Osteocyte (in vitro differentiated cells): Measurements from ENCODE around the gene SMURF1. TPM values are rescaled to one million over a fixed set of nuclear protein-coding genes. Genes with fewer than 3 reads are reported as not detected.
A peak's percentile ranks its signal among the peaks of the same experiment; 100 is the strongest.

Source experiments
- DNase-seq: peaks from one replicate; pipeline ENCODE4 v3.0.0; 2021; ENCODE audit warnings: mixed read lengths; ENCODE audit not compliant: unreplicated experiment; ENCODE audit errors: extremely low spot score
- H3K27ac Mint-ChIP-seq: one replicate; pipeline ENCODE4 v1.8.0; 2021; ENCODE audit warnings: mild to moderate bottlenecking, mixed read lengths; ENCODE audit not compliant: unreplicated experiment
- H3K27me3 Mint-ChIP-seq: one replicate; pipeline ENCODE4 v1.8.0; 2021; ENCODE audit warnings: mixed read lengths; ENCODE audit not compliant: unreplicated experiment
- H3K36me3 Mint-ChIP-seq: one replicate; pipeline ENCODE4 v1.8.0; 2021; ENCODE audit warnings: mixed read lengths; ENCODE audit not compliant: unreplicated experiment
- H3K4me1 Mint-ChIP-seq: one replicate; pipeline ENCODE4 v1.8.0; 2021; ENCODE audit warnings: mixed read lengths; ENCODE audit not compliant: unreplicated experiment
- H3K4me3 Mint-ChIP-seq: one replicate; pipeline ENCODE4 v1.8.0; 2021; ENCODE audit warnings: mild to moderate bottlenecking, moderate library complexity, mixed read lengths; ENCODE audit not compliant: unreplicated experiment
- H3K9me3 Mint-ChIP-seq: one replicate; pipeline ENCODE4 v1.8.0; 2021; ENCODE audit warnings: mixed read lengths; ENCODE audit not compliant: unreplicated experiment
- total RNA-seq: library from RNA; stranded (reverse); gene quantifications from 2 replicates; pipeline ENCODE4 v1.2.1, GENCODE V29; 2021
- TF ChIP-seq, protein P1 (sequence below): fragments of 200-600 bp; sonication (generic); IDR thresholded peaks from 2 replicates; pipeline ENCODE4 v1.5.0; 2021; ENCODE audit warnings: antibody characterized with exemption, mild to moderate bottlenecking, moderate library complexity

Gene SMURF1
- total RNA-seq, 1 donor from 2014 or later: 24.1 TPM

DNA sequence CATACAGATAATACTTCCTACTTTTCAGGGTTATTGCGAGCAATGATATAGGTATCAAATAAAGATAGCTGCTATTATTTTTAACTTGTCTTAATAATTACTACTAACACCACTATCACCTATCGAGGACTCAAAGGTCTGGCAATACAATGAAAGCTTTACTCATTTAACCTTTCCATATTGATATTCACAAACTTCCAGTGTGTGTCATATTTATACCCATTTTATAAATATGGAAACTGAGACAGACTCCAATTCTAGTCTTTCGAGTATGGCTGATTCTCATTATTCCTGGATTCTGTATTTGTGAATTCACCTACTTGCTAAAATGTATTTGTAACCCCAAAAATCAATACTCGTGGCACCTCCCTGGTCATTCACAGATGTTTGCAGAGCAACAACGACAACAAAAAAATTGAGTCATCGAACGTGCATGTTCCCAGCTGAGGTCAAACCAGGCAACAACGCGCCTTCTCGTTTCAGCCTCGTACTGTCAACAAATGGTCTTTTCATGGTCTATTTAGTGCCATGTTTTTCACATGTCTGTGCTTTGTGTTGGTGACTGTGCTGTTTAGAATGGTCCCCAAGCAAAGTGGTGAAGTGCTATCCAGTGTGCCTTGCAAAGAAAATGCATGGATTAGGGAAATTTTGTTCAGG is 51.7 kb downstream of the SMURF1 start:
- Mint-ChIP-seq H3K27me3 (no peaks in the 10 kb centered on the region), H3K36me3 (peaks cover 7% of the 10 kb centered on the region), H3K4me3 (no peak overlapping the region), H3K27ac (peak overlapping the region; percentile 81), H3K9me3 (peaks cover 10% of the 10 kb centered on the region), H3K4me1 (peaks cover 51% of the 10 kb centered on the region)
- DNase-seq: no peak
- TF ChIP-seq, protein P1, sequence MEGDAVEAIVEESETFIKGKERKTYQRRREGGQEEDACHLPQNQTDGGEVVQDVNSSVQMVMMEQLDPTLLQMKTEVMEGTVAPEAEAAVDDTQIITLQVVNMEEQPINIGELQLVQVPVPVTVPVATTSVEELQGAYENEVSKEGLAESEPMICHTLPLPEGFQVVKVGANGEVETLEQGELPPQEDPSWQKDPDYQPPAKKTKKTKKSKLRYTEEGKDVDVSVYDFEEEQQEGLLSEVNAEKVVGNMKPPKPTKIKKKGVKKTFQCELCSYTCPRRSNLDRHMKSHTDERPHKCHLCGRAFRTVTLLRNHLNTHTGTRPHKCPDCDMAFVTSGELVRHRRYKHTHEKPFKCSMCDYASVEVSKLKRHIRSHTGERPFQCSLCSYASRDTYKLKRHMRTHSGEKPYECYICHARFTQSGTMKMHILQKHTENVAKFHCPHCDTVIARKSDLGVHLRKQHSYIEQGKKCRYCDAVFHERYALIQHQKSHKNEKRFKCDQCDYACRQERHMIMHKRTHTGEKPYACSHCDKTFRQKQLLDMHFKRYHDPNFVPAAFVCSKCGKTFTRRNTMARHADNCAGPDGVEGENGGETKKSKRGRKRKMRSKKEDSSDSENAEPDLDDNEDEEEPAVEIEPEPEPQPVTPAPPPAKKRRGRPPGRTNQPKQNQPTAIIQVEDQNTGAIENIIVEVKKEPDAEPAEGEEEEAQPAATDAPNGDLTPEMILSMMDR: no peak

DNA sequence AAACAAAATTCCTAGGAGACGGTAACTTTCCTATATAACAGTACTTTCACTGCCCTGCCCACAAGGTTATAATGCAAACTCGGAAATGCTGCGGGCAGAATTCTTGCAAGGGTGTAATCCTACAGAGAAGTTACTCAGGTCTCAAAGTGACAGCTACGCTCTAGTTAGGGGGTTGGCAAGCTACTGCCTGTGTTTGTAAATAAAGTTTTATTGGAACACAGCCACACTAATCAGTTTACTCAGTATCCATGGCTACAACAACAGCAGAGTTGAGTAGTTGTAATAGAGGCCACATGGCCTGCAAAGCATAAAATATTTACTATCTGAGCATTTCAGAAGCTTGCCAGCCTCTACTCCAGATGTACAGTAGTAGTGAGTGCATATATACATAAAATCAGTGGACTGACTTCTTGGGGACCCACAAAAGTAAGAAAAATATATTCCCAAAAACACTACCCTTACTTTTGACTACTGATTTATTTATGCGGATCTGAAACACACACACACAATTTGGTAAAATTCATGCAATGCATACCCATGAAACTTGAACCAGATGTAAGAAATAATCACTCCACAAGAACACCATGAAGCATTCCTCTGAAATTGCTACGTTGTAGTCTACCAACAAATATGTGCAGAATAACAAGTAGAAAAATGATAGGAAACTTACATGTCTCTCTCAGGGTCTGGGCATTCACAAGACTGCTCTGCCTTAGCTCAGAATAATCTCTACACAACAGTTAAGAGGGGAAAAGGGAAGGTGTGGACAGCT is 53.0 kb downstream of the SMURF1 start:
- TF ChIP-seq, protein P1: no peak
- Mint-ChIP-seq H3K27me3 (no peaks in the 10 kb centered on the region), H3K4me1 (peaks cover 42% of the 10 kb centered on the region), H3K4me3 (no peak overlapping the region), H3K36me3 (peaks cover 7% of the 10 kb centered on the region), H3K9me3 (peaks cover 3% of the 10 kb centered on the region), H3K27ac (peak overlapping the region; percentile 81)
- DNase-seq: no peak

DNA sequence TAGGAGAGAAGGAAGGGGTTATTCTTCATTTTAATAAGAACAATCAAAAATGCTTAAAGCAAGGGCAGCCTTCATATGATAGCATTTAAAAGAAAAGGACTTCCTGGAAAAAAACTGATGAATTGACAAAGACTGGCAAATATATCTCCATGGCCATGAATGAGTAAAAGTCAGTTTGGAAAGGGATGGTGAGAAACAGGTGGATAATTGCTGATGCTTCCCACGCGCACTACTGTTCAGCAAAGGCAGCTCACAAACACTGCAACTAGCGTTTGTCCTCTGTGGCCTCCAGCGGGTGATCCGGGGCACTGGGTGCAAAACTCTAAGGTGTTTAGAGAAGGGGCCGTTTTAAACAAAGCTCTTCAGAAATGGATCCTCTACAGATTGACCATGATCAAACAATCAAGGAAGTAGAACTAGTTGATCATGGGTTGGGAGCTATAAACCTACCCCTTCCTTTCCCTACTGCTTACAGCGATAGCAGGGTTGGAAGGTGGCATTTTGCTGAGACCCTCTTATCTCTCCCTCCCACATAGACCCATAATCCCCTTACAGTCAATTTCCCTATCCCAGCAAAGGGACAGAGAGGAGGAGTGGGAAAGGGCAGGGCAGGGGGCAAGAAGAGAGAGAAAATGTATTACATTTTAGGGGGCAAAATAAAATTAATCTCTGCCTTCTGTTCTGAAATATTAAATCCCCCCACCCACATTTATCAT is 53.8 kb downstream of the SMURF1 start:
- peak overlapping the region; percentile 81 for H3K27ac Mint-ChIP-seq
- TF ChIP-seq, protein P1: no peak
- H3K4me1 Mint-ChIP-seq: peaks cover 36% of the 10 kb centered on the region
- H3K27me3 Mint-ChIP-seq: no peaks in the 10 kb centered on the region
- DNase-seq: no peak
- no peak overlapping the region for H3K4me3 Mint-ChIP-seq
- peaks cover 3% of the 10 kb centered on the region for H3K9me3 Mint-ChIP-seq
- H3K36me3 Mint-ChIP-seq: peaks cover 10% of the 10 kb centered on the region

DNA sequence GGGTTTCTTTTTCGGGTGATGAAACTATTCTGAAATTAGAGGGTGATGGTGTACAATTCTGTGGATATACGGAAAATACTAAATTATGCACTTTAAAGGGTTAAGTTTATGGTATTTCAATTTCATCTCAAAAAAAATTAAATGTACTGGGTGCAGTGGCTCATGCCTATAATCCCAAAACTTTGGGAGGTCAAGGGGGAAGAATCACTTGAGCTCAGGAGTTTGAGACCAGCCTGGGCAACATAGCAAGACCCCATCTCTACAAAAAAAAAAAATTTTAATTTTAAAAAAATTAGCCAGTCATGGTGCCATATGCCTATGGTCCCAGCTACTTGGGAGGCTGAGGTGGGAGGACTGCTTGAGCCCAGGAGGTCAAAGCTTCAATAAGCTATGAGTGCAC is 57.0 kb downstream of the SMURF1 start:
- Mint-ChIP-seq H3K36me3 (peaks cover 10% of the 10 kb centered on the region), H3K4me3 (no peak overlapping the region), H3K9me3 (peaks cover 3% of the 10 kb centered on the region), H3K4me1 (peaks cover 45% of the 10 kb centered on the region), H3K27ac (no peak overlapping the region), H3K27me3 (no peaks in the 10 kb centered on the region)
- TF ChIP-seq, protein P1: no peak
- no peak for DNase-seq

DNA sequence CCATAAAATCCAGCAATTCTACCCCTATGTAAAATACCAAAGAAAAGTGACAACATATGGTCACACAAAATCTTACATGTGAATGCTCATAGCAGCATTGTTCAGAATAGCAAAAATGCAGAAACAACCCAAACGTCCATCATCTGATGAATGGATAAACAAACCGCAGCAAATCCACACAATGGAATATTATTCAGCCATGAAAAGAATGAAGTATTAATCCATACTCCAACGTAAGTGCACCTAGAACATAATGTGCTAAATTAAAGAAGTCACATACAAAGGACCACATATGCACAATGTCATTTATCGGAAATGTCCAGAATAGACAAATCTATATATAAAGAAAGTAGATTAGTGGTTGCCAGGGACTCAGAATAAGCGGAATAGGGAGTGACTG is 57.4 kb downstream of the SMURF1 start:
- peaks cover 10% of the 10 kb centered on the region for H3K36me3 Mint-ChIP-seq
- TF ChIP-seq, protein P1: no peak
- H3K27me3 Mint-ChIP-seq: no peaks in the 10 kb centered on the region
- no peak overlapping the region for H3K27ac Mint-ChIP-seq
- no peak for DNase-seq
- H3K9me3 Mint-ChIP-seq: peaks cover 3% of the 10 kb centered on the region
- H3K4me3 Mint-ChIP-seq: no peak overlapping the region
- H3K4me1 Mint-ChIP-seq: peaks cover 41% of the 10 kb centered on the region
